NCI-H82 (cell line): ENCODE data around the gene KIAA1755.

Experiments used
- DNase-seq: peaks from one replicate; lab custom pipeline; 2025; lab: John Stamatoyannopoulos, UW

The KIAA1755 gene

DNA sequence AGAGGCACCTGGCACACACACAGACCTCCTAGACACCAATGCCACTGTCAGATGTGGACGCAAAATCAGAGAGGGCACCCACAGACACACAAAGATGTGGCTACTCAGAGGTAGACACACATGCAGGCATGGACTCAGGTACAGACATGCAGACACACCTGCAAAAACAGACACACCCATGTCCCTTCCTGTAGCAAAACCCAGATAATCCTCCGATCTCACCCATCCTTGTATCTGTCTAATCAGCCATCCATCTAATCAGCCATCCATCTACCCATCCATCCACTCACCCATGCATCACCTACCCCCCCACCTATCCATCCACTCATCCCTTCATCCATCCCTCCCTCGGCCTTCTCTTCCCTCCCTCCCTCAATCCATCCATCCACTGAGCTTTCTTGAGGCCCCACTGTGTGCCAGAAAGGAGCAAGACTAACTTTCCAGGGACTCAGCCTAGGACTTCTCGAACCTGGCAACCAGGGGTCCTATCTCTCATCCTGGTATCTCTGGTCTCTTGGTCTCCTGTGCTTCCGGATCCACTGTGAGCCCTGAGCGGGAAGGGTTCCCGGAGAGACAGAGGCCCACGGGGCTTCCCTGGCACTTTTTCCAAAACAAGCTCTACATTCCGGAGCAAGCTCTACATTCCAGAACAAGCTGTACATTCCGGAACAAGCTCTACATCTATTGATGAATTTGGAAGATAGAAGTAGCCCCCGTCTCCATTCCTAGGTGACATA is 94.4 kb downstream of the KIAA1755 start:
- DNase-seq: no peak

DNA sequence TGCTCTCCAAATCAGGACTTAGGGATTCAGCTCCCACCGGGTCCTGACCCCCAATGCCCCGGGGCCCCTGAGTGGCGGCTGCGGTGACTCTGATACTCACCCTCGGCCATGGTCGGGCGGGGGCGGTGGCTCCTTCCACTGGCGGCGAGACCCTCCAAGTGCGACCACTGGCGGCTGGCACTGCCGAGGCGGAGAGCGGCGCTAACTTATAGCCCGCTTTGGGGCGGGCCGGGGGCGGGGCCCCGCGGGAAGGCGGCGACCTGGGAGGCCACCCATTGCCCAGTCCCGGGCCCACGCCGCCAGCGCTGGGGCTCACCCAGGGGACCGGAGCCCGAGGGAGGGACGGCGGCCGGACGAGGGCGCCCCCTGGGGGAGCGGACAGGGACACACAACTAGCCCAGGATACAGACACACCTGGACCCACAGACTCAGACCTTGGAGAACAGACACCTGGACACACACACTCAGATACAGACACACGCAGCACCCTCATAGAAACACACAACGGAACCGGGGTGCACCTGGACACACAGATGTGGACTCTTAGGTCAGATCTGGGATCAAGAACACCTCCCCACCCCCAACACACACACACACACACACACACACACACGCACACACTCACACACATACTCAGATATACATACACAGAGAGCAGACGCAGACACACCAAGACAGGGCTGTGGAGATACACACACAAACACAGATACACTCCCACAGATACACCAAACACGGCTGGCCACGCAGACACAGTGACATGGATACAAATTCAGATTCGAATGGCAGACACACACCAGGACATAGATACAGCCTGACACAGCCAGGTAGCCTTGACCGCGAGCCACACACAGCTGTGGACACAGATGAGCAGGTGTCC is 95.2 kb downstream of the KIAA1755 start, which contains the start of gene TGM2:
TSS of gene TGM2 (minus strand) at position 182 of the 877 bp plus-strand sequence. CDS start at position 110, 72 bp downstream.
- DNase-seq: peak; percentile 90

- peak; percentile 70 for DNase-seq
Observed at GRCh38 chr20:38164624-38165088, 95.9 kb downstream of the KIAA1755 start.

DNA sequence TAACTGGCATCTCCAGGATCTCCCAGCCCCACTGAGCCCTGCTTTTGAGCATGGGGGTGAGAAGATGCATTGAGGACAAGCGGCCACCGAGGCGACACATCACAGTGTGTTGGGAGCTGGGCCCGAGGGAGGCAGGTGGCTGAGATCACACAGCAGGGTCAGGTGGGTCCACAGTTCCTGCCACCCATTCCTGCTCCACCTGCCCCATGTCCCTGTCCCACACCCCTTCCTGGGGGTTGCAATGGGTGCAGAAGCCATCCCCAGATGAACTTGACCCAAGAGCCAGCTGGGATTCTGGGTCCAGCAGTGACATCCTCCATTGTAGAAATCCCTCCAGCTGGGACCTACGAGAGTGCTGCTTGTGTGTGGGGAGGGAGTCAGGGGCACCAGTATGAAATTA is 96.5 kb downstream of the KIAA1755 start:
- no peak for DNase-seq

- DNase-seq: peak; percentile 34
Observed at GRCh38 chr20:38162878-38163875, 97.4 kb downstream of the KIAA1755 start.

DNA sequence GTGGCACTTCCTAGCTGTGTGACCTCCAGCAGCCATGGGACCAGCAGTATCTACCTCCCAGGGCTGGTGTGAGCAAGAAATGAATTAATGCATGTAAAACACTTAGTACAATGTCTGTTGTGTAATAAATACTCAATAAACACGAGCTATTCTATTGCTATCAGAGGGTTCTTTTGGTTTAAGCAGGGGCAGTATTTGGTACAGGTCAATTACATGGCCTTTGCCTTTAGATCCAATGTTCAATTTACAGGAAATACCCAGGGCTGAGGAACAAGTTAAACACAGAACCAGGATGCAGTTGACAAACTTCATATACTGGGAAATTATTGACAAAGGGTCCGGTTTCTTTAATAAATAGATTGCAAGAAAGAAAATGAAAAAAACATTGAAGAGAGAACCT is 98.4 kb downstream of the KIAA1755 start:
- DNase-seq: no peak

DNA sequence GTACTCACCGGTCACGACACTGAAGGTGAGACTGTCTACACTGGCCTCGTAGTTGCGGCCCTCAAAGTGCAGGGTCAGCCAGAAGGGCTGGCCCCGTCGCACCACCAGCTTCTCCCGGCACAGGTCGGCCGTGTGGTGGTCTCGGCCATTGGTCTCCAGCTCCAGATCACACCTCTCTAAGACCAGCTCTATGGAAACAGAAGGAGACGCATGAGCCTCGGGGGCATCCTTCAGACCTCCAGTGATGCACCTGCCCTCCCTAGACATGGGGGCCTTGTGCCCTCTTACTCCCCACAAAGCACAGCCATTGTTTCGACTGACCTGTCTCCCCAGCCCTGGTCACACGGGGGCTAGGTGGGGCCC is 99.1 kb downstream of the KIAA1755 start:
- no peak for DNase-seq
